Right atrium auricular region (tissue), 2 donors: Measurements from ENCODE around the gene STK32B. TPM values are rescaled to one million over a fixed set of nuclear protein-coding genes. Genes with fewer than 3 reads are reported as not detected.

Source experiments
- DNase-seq: peaks from one replicate; pipeline ENCODE4 v3.0.0-alpha.2; 2019; ENCODE audit warnings: low spot score
- H3K27ac ChIP-seq, 2 donors: fragments of 200-600 bp; sonication (generic); 1 replicate in 1 of 2; 2 replicates in 1 of 2; pipeline ENCODE4 v1.5.1; 2016 to 2019
- H3K27me3 ChIP-seq, 2 donors: fragments of 200-600 bp; sonication (generic); one replicate each; pipeline versions ENCODE4 v1.5.1 to v1.6.0; 2017 to 2019
- H3K36me3 ChIP-seq: fragments of 200-600 bp; sonication (generic); one replicate; pipeline ENCODE4 v1.5.1; 2016
- H3K4me1 ChIP-seq, 2 donors: fragments of 200-600 bp; sonication (generic); one replicate each; pipeline versions ENCODE4 v1.5.1 to v1.6.0; 2017 to 2019
- H3K4me3 ChIP-seq, 2 donors: fragments of 200-600 bp; sonication (generic); 1 replicate in 1 of 2; 2 replicates in 1 of 2; pipeline ENCODE4 v1.5.1; 2017 to 2019; ENCODE audit warnings: mild to moderate bottlenecking in 1 of 2, moderate library complexity in 1 of 2
- H3K9me3 ChIP-seq, 2 donors: fragments of 200-600 bp; sonication (generic); one replicate each; pipeline ENCODE4 v1.5.1; 2019
- total RNA-seq, 2 donors: library from RNA; depleted of rRNA; stranded (reverse); fragments of >200 nt; gene quantifications; one replicate each; pipeline ENCODE4 v1.1.0, GENCODE V29; 2016
- TF ChIP-seq, protein P1 (sequence below), 2 donors: fragments of 200-600 bp; sonication (generic); IDR thresholded peaks; one replicate each; pipeline ENCODE4 v1.5.1; 2019; ENCODE audit warnings: antibody characterized with exemption in 2 of 2

The STK32B gene
- total RNA-seq, 2 donors from 2014 or later = 0.31 to 0.59 TPM

DNA sequence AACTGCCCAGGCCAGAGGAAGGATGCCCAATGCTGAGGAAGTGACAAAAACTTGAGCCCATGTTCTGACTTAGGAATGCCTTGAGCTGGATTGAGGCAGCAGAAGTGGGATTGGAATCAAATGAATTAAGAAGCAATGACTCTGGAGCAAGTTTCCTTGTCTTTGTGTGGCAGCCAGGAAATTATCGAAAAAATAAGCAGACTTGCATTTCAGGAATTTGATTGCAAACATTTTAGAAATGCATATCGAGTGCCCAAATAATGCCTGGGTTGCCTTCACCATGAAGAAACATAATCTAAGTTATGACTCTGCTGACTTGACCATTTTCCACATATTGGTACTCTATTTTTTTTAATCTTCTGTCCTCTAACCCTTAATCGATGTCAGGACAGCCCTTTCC, 41.5 kb upstream of the STK32B start:
- Histone ChIP-seq H3K27me3 (no peaks in the 10 kb centered on the region), H3K27ac (no peak overlapping the region), H3K4me1 (no peaks in the 10 kb centered on the region)

DNA sequence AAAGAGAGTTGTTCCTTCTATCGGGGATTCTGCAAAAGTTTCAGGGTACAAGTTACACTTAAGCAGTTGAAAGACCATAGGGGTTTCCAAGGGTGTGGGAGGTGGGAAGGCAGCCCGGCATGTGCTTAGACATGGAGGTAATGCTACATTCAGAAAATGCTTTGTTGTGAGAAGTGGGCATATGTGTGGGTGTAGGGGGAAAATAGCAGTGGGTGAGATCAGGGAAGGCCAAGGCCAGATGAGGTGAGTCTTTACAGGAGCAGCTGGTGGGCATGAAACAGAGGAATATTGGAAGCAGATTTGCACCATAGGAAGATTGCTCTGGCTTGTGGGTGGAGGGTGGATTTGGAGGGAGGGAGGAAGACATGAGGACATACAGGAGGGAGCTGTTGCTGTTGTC, 40.3 kb upstream of the STK32B start:
- DNase-seq = no peak

More for the DNA sequence above, 41.5 kb upstream of the STK32B start:
- Histone ChIP-seq H3K4me3 (no peak overlapping the region), H3K36me3 (no peaks in the 10 kb centered on the region), H3K9me3 (peaks cover 0 to 5% of the 10 kb centered on the region in 2 donors)
- no peak for DNase-seq
- TF ChIP-seq, protein P1, sequence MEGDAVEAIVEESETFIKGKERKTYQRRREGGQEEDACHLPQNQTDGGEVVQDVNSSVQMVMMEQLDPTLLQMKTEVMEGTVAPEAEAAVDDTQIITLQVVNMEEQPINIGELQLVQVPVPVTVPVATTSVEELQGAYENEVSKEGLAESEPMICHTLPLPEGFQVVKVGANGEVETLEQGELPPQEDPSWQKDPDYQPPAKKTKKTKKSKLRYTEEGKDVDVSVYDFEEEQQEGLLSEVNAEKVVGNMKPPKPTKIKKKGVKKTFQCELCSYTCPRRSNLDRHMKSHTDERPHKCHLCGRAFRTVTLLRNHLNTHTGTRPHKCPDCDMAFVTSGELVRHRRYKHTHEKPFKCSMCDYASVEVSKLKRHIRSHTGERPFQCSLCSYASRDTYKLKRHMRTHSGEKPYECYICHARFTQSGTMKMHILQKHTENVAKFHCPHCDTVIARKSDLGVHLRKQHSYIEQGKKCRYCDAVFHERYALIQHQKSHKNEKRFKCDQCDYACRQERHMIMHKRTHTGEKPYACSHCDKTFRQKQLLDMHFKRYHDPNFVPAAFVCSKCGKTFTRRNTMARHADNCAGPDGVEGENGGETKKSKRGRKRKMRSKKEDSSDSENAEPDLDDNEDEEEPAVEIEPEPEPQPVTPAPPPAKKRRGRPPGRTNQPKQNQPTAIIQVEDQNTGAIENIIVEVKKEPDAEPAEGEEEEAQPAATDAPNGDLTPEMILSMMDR (IDR thresholded peaks at IDR 0.05) = no peak

DNA sequence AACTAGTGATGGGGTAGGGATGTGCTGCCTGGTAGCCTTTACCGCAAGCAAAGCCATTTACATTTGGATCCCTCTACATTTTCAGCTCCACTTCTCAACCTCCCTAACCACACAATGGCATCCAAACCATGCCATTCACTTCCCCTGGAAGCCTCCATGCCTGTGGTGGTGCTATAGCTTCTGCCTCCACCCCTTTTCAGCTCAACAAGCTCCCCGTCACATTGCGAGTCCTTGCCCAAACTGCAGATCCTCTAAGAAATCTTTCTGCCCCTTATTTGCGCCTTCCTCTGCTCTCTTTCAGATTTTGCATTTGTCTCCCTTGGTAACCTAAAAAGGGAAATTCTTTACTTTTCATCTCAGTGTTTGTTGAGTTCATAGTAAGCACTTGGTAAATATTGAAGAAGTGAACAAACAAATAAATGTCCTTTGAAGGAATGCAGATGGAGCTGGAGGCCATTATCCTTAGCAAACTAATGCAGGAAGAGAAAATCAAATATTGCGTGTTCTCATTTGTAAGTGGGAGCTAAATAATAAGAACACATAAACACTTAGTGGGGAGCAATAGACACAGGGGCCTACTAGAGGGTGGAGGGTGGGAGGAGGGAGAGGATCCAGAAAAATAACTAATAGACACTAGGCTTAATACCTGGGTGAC, 38.9 kb upstream of the STK32B start:
- no peaks in the 10 kb centered on the region for H3K4me1 ChIP-seq
- peaks cover 0 to 5% of the 10 kb centered on the region in 2 donors for H3K9me3 ChIP-seq
- H3K27me3 ChIP-seq = no peaks in the 10 kb centered on the region
- H3K4me3 ChIP-seq = no peak overlapping the region
- TF ChIP-seq, protein P1 (IDR thresholded peaks at IDR 0.05) = no peak
- no peak for DNase-seq
- H3K27ac ChIP-seq = no peak overlapping the region
- H3K36me3 ChIP-seq = no peaks in the 10 kb centered on the region

More for the DNA sequence above, 40.3 kb upstream of the STK32B start:
- Histone ChIP-seq H3K9me3 (peaks cover 0 to 5% of the 10 kb centered on the region in 2 donors), H3K4me1 (no peaks in the 10 kb centered on the region), H3K27ac (no peak overlapping the region), H3K36me3 (no peaks in the 10 kb centered on the region), H3K4me3 (no peak overlapping the region), H3K27me3 (no peaks in the 10 kb centered on the region)
- TF ChIP-seq, protein P1 (IDR thresholded peaks at IDR 0.05) = no peak

DNA sequence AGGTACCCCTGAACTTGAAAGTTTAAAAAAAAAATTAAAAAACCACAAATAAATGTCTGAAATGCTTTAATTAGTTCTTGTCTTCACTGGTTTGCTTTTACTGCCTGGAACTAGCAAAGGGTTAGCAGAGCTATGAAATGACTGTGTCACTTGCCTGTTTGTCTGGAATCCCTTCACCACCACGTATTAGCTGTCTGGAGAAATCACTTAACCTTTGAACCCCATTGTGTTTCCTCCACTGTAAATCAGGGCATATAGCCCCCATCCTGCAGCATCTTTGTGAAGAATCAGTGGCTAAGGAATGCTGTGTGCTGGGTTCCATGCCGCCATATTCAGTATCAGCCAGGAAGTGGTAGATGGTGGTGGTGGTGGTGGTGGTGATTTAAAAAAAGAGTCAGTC, 38.3 kb upstream of the STK32B start:
- Histone ChIP-seq H3K4me1 (no peaks in the 10 kb centered on the region), H3K36me3 (no peaks in the 10 kb centered on the region), H3K4me3 (no peak overlapping the region), H3K27me3 (no peaks in the 10 kb centered on the region), H3K27ac (no peak overlapping the region), H3K9me3 (peaks cover 0 to 5% of the 10 kb centered on the region in 2 donors)
- no peak for DNase-seq
- TF ChIP-seq, protein P1 (IDR thresholded peaks at IDR 0.05) = no peak

DNA sequence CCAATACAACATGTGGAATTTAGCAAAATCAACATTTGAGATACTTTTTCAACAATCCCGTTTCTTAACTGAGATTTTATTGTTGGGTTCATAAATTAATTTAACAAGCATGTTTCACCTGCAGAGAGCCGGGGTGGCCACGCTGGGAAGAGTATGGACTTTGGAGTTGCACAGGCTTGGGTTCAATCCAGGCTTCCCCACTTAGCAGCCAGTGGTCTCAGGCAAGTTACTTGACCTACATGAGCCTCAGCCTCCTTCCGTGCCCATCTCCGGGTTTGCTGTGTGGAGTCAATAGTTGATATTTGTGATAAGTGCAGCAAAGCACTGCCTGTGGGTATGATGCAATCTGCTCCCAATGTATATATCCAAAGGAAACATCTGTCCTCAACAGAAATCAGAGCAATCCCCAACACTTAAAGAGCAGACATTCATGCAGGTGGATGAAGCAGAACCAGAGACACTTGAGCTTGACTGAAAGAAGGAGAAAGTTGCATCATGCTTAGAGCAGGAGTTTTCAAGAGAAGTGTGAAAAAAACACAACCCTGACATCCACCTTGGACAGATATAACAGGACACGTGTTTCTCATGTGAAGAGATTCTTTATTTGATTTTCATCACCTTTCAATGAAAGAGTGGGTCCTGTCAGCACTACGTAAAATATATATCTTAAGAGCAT, 37.1 kb upstream of the STK32B start:
- DNase-seq = peak; percentile 56
- TF ChIP-seq, protein P1 (IDR thresholded peaks at IDR 0.05) = no peak
- Histone ChIP-seq H3K4me1 (peaks cover 0 to 3% of the 10 kb centered on the region in 2 donors), H3K27ac (no peak overlapping the region), H3K36me3 (no peaks in the 10 kb centered on the region), H3K9me3 (peaks cover 0 to 5% of the 10 kb centered on the region in 2 donors), H3K4me3 (no peak overlapping the region), H3K27me3 (no peaks in the 10 kb centered on the region)
